Measurements from ENCODE around the gene TYW1.
"Not testable (repeated sequence)": the region's sequence is repeated elsewhere in the genome, so short reads cannot be mapped to it uniquely, and the experiment has no call there.

The TYW1 gene

GRCh38 chr7:67040832-67041231, 44.2 kb downstream of the TYW1 start:
- TF ChIP-seq CTCF (IDR thresholded peaks at IDR 0.05; ENCODE audit: unreplicated experiment in 3 of 3) = peak; percentile 35 to 53 (median 38)
- H3K9me3 Mint-ChIP-seq; H3K4me3 Mint-ChIP-seq; H3K27me3 Mint-ChIP-seq (ENCODE audit: low read depth); H3K36me3 Mint-ChIP-seq (ENCODE audit: low read depth): not testable (repeated sequence)
- peaks cover 15% of the 10 kb centered on the region for H3K4me1 Mint-ChIP-seq
- peak overlapping the region in 1 of 3 experiments; percentile 72 for H3K27ac Mint-ChIP-seq

DNA sequence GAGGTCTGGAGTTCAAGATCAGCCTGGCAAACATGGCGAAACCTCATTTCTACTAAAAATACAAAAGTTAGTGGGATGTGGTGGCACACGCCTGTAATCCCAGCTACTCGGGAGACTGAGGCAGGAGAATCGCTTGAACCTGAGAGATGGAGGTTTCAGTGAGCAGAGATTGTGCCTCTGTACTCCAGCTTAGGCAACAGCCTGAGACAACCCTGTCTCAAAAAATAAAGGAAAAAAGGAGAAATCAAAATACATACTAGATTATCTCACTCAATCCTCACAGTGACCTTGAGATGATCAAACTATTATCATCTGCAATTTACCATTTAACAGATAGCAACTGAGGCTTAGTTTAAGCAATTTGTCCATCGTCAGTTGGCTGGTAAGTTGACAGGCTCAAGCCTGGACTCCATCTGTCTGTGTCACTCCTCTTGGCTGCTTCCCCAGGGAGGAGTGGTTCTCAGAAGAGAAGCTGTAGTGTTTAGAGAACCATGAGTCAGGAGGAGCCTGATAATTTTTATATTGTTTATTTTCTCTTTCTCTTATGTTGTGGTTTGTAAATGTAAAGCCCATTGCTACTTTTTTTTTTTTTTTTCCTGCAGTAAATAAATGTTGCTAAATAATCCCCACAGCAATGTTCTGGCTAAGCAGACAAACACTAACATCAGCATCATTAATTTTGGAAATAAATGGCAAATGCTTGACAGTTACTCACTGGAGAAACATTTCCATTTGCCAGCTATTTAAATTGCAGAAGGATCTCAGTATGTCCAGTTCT, 46.3 kb downstream of the TYW1 start:
- Mint-ChIP-seq H3K27ac (peak overlapping the region in 2 of 3 experiments; percentile 51 to 56), H3K4me1 (peaks cover 15% of the 10 kb centered on the region), H3K36me3 (ENCODE audit: low read depth) (peaks cover 13% of the 10 kb centered on the region)
- not testable (repeated sequence) for H3K9me3 Mint-ChIP-seq; H3K4me3 Mint-ChIP-seq; H3K27me3 Mint-ChIP-seq (ENCODE audit: low read depth)

DNA sequence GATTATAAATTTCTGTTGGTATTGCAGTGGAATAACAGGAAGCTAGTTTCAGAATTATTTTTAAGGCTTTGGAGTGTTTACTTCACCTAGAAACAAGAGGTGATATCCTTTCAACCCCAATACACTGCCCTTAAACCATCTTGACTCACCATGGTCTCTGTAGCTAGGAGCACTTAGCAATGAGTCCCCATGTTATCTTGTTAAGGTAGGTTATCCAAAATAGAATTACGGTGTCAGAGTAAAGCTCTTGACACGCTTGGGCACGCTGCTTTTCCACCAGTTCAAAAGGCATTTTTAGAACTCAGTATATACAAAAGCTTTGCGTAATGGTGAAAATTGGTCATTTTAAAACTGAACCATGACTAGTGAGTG, 46.9 kb downstream of the TYW1 start:
- peaks cover 15% of the 10 kb centered on the region for H3K4me1 Mint-ChIP-seq
- peak overlapping the region in 2 of 3 experiments; percentile 51 to 56 for H3K27ac Mint-ChIP-seq
- H3K27me3 Mint-ChIP-seq (ENCODE audit: low read depth); H3K4me3 Mint-ChIP-seq; H3K9me3 Mint-ChIP-seq: not testable (repeated sequence)
- H3K36me3 Mint-ChIP-seq (ENCODE audit: low read depth) = peaks cover 13% of the 10 kb centered on the region

GRCh38 chr7:67045496-67045995, 48.9 kb downstream of the TYW1 start:
- peaks cover 15% of the 10 kb centered on the region for H3K4me1 Mint-ChIP-seq
- H3K9me3 Mint-ChIP-seq = no peaks in the 10 kb centered on the region
- TF ChIP-seq CTCF (IDR thresholded peaks at IDR 0.05; ENCODE audit: unreplicated experiment in 3 of 3) = no peak
- peaks cover 26% of the 10 kb centered on the region for H3K36me3 Mint-ChIP-seq (ENCODE audit: low read depth)
- no peaks in the 10 kb centered on the region for H3K27me3 Mint-ChIP-seq (ENCODE audit: low read depth)
- no peak overlapping the region for H3K27ac Mint-ChIP-seq
- H3K4me3 Mint-ChIP-seq = no peak overlapping the region

DNA sequence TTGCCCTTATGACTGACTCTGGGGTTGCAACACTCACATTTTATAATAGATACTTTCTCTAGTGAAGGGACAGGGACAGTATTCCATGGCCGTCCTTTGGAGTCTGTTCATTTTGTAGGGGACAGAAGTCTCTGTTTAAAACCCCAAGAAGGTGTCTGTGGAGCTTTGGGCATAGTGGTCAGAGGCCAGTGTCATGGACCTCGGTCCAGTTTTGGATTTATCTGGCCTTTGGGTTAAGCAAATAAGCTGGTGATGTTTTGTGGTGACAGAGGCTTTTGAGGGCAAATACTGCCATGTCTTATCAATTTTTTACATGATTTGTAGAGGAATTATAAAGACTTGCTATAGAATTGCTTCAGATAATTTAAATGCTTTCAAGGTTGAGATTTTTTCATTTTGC, 50.2 kb downstream of the TYW1 start:
- not testable (repeated sequence) for H3K27ac Mint-ChIP-seq; H3K4me3 Mint-ChIP-seq; H3K9me3 Mint-ChIP-seq; H3K27me3 Mint-ChIP-seq (ENCODE audit: low read depth)
- peaks cover 38% of the 10 kb centered on the region for H3K36me3 Mint-ChIP-seq (ENCODE audit: low read depth)
- peaks cover 15% of the 10 kb centered on the region for H3K4me1 Mint-ChIP-seq

GRCh38 chr7:67049908-67050307, 53.3 kb downstream of the TYW1 start:
- H3K4me3 Mint-ChIP-seq; H3K4me1 Mint-ChIP-seq; H3K27ac Mint-ChIP-seq; H3K27me3 Mint-ChIP-seq (ENCODE audit: low read depth): not testable (repeated sequence)
- Mint-ChIP-seq H3K36me3 (ENCODE audit: low read depth) (peaks cover 63% of the 10 kb centered on the region), H3K9me3 (peaks cover 12% of the 10 kb centered on the region)

DNA sequence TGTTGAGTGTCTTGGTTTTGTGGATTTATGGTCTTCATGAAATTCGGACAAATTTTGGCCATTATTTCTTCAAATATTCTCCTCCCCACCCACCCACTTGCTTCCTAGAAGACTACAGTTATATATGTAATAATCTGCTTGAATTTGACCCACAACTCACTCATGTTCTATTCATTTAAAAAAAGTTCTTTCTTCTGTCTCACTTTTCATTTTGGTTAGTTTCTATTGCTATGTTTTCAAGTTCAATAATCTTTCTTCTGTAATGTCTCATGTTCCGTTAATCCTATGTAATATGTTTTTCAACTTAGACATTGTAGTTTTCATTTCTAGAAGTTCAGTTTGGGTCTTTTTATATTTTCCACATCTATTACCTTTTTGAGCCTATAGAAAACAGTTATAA, 55.5 kb downstream of the TYW1 start:
- not testable (repeated sequence) for H3K4me1 Mint-ChIP-seq; H3K4me3 Mint-ChIP-seq; H3K27ac Mint-ChIP-seq; H3K27me3 Mint-ChIP-seq (ENCODE audit: low read depth)
- Mint-ChIP-seq H3K36me3 (ENCODE audit: low read depth) (peaks cover 61% of the 10 kb centered on the region), H3K9me3 (peaks cover 12% of the 10 kb centered on the region)

DNA sequence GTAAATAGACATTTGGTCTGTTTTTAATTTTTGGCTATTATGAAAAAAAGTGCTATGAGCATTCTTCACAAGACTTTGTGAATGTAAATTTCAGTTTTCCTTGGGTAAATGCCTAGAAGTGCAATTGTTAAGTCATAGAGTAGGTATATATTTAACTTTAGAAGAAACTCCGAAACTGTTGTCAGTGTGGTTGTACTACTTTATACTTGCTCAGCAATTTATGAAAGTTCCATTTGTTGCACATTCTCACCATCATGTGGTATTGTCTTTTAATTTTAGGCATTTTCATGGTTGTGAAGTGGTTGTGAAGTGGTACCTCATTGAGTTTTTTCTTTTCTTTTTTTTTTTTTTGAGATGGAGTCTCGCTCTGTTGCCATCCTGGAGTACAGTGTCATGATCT, 60.0 kb downstream of the TYW1 start:
- H3K9me3 Mint-ChIP-seq = peaks cover 7% of the 10 kb centered on the region
- H3K4me3 Mint-ChIP-seq = no peak overlapping the region
- H3K4me1 Mint-ChIP-seq = no peaks in the 10 kb centered on the region
- peaks cover 73% of the 10 kb centered on the region for H3K36me3 Mint-ChIP-seq (ENCODE audit: low read depth)
- no peaks in the 10 kb centered on the region for H3K27me3 Mint-ChIP-seq (ENCODE audit: low read depth)
- no peak overlapping the region for H3K27ac Mint-ChIP-seq
- no peak for TF ChIP-seq CTCF (IDR thresholded peaks at IDR 0.05; ENCODE audit: unreplicated experiment in 3 of 3)

DNA sequence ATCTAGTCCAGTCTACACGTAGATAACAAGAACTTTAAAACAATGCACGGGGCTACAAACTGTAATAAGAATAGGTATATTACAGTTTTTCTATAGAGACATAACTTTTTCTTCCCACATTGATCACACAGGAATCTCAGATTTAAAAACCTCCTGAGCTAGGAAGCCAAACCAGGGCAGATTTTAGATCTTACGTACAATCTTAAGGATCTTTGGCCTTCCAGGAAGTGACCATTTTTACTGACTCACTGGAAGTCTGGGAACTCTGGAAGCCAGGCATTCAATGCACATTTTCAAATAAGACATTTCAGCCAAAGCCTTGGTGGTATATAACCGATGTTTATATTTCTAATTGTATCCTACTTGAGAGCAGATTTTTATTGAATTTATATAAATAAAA, 64.7 kb downstream of the TYW1 start:
- H3K36me3 Mint-ChIP-seq (ENCODE audit: low read depth) = peaks cover 72% of the 10 kb centered on the region
- not testable (repeated sequence) for H3K4me1 Mint-ChIP-seq; H3K4me3 Mint-ChIP-seq; H3K9me3 Mint-ChIP-seq; H3K27me3 Mint-ChIP-seq (ENCODE audit: low read depth); H3K27ac Mint-ChIP-seq

DNA sequence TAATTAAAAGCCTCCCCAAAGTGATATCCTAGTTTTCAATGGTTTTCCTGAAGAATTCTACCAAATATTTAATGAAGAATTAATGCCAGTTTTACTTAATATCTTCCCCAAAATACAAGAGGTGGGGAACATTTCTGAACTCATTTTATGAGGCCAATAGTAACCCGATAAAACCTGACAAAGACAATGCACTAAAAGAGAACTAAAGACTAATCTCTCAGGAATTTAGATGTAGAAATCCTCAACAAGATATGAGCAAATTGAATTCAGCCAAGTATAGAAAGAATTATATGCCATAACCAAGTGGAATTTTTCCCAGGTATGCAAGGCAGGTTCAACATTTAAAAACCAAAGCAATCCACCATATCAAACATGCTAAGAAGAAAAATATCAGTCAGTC, 66.2 kb downstream of the TYW1 start:
- not testable (repeated sequence) for H3K4me3 Mint-ChIP-seq; H3K4me1 Mint-ChIP-seq; H3K9me3 Mint-ChIP-seq; H3K27ac Mint-ChIP-seq; H3K27me3 Mint-ChIP-seq (ENCODE audit: low read depth)
- H3K36me3 Mint-ChIP-seq (ENCODE audit: low read depth) = peaks cover 78% of the 10 kb centered on the region

GRCh38 chr7:67066950-67067622, 70.5 kb downstream of the TYW1 start:
- not testable (repeated sequence) for H3K27me3 Mint-ChIP-seq (ENCODE audit: low read depth); H3K4me1 Mint-ChIP-seq
- Mint-ChIP-seq H3K4me3 (peak overlapping the region in 2 of 3 experiments; percentile 51 to 74), H3K27ac (peak overlapping the region; percentile 66 to 78 (median 72)), H3K9me3 (peaks cover 24% of the 10 kb centered on the region), H3K36me3 (ENCODE audit: low read depth) (peaks cover 74% of the 10 kb centered on the region)

DNA sequence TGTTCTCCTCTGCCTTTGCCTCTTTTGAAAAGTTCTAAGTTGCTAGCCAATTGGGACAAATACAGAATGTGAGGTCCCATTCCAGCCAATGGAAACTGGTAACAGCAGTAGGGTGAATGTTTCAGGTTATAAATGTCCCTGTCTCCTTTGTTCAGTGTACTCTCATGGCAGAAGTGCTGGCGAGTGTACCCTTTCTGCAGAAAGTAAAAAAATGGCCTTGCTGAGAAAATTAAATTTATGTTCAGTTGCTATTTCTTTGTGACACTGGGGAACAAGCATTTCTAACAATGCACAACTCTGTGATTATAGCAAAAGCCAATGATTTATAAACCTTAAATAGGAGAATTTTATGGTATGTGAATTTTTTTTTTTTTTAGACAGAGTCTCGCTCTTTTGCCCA, 79.5 kb downstream of the TYW1 start:
- H3K4me1 Mint-ChIP-seq; H3K4me3 Mint-ChIP-seq; H3K27ac Mint-ChIP-seq; H3K27me3 Mint-ChIP-seq (ENCODE audit: low read depth): not testable (repeated sequence)
- peaks cover 79% of the 10 kb centered on the region for H3K36me3 Mint-ChIP-seq (ENCODE audit: low read depth)
- H3K9me3 Mint-ChIP-seq = peaks cover 44% of the 10 kb centered on the region
